Fibroblast of the aortic adventitia (primary cell): ENCODE results near the gene ALDH5A1. TPM values are rescaled to one million over a fixed set of nuclear protein-coding genes. Genes with fewer than 3 reads are reported as not detected.

Source experiments
- DNase-seq: peaks from one replicate; pipeline ENCODE4 v3.0.0-alpha.2; 2010; ENCODE audit warnings: low read depth
- H3K4me3 ChIP-seq: 2 replicates; pipeline ENCODE4 v1.5.1; 2011; ENCODE audit warnings: low read depth, mild to moderate bottlenecking, control low read depth, low read length, moderate library complexity
- CTCF ChIP-seq: IDR thresholded peaks from 2 replicates; pipeline ENCODE4 v1.5.1; 2011; ENCODE audit warnings: mild to moderate bottlenecking, low read length, control low read depth, inconsistent platforms; ENCODE audit not compliant: insufficient read depth
- total RNA-seq: library from RNA; depleted of rRNA; stranded (reverse); fragments of >200 nt; gene quantifications from 2 replicates; pipeline ENCODE4 v1.2.3, GENCODE V29; 2012; ENCODE audit warnings: low replicate concordance

The ALDH5A1 gene
- total RNA-seq, 1 donor = 0.54 TPM

DNA sequence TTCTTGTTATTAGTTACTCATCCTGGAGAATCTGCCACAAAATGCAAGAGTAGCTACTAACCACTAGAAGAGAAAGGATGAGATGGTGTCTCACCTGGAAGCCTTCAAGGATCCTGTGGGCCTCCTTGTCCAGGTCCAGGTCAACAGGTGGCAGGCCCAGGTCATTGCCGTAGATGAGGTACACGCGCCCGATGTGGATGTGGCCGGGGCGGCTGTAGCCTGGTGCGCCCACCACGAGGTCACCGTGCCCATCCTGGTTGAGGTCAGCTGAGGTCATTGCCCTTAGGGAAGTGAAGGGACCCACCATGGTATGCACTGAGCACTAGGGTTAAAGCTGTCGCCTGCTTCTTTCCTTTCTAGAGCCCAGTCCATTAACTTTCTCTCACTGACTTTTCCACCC is 40.8 kb upstream of the ALDH5A1 start:
- DNase-seq = no peak
- H3K4me3 ChIP-seq = no peak overlapping the region
- no peak for TF ChIP-seq CTCF

DNA sequence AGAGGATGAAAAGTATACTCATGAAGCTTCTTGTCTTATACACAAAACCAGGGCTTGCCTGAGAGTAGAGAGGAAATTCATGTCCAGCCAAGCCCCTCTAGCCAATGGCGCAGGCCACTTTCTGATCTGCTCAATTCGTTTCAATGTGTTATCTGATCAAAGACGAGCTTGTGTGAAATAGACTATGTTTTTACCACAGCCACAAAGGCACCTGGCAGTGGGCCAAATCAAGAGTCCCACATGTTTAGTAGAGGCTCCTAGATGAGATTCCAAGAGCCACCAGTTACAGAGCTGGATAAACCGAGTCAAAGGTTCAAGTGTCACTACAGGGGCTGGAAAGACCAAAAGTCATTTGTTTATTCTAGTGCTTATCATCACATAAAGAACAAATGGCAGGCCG is 40.3 kb upstream of the ALDH5A1 start:
- H3K4me3 ChIP-seq = no peak overlapping the region
- DNase-seq = no peak

DNA sequence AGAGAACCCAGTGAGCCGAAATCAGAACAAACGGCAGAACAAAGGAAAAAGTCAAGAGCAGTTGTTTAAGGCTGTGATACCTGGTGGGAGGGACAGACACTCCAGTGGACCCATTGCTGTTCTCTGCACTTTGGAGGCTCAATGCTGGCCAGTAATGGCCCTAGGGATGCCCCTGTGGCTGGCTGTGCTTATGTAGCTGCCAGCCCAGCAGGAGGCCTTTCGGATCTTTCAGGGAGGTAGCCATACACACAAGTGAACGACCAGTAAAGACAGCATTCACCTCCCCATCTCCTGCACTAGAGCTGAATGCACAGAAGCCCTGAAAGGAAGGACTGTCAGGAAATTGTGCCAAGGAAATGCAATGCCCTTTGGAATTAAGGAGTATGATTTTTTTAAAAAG is 39.7 kb upstream of the ALDH5A1 start:
- no peak overlapping the region for H3K4me3 ChIP-seq
- no peak for TF ChIP-seq CTCF

More for the DNA sequence above, 40.3 kb upstream of the ALDH5A1 start:
- TF ChIP-seq CTCF = no peak

DNA sequence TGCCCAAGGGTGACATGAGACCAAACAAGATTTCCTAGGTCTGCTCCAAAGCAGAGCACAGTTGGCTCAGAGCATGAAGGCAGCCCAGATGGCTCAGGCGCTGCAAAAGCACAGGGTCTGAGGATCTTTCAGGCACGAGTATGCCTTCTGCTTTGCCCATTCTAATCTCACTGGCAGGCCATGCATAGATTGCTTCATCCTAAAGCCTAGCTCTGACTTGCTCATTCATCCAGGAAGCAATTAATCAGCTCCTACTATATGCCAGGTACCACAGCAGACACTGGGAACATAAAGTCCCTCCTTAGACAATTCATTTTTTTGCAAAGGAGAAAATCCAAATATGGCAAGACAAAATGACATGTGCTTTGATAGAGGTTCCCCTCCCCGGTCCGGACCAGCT is 36.6 kb upstream of the ALDH5A1 start:
- no peak overlapping the region for H3K4me3 ChIP-seq
- TF ChIP-seq CTCF = no peak
- DNase-seq = no peak

More for the DNA sequence above, 39.7 kb upstream of the ALDH5A1 start:
- DNase-seq = no peak

- DNase-seq = no peak
- no peak overlapping the region for H3K4me3 ChIP-seq
- no peak for TF ChIP-seq CTCF
These were observed 35.8 kb upstream of the ALDH5A1 start for GRCh38 chr6:24458941-24459340.

DNA sequence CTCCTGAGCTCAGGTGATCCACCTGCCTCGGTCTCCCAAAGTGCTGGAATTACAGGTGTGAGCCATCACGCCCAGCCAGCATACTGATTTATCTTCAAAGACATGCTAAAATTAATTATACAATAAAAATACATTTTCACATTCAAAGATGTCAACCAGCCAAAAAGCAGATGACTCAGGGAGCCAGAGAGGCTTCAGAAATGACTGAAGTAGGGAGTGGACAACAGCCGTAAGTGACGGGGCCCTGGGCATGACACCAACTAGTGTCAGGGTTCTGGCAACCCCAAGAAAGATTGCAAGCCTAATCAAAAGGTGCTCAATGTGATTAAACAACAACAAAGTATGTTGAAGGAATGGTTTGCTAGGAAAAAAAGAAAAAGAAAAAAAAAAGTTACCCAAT is 33.8 kb upstream of the ALDH5A1 start:
- no peak overlapping the region for H3K4me3 ChIP-seq
- no peak for DNase-seq
- no peak for TF ChIP-seq CTCF

DNA sequence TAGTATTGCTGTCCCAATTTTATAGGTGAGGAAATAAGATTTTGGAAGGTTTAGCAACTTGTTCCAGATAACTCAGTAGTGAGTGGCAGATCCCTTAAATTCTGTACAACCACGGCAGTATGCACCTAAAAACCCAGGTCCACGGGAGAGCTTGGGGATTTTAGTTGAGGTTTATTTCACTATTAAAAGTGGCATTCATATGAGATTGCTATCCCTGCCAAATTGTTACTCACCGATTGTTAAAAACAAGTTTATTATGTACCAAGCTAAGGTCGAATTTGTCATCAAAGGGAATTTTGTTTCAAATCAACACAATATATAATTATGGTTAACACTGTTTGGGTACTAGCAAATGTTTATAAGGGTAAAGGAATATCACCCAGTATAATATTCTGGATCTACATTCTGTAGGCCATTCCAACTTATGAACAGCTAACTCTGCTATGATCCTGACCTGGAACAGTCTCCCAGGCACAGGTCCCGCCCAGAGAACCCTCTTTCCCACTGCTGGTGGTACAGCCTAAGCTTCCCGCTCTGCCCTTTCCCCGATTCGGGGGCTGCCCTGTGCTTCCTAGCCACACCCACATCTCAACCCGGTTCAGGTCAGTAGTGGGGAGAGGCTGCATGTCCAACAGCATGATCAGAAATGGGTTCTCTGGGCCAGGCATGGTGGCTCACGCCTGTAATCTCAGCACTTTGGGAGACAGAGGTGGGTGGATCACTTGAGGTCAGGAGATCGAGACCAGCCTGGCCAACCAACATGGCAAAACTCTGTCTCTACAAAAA is 30.3 kb upstream of the ALDH5A1 start:
- no peak for TF ChIP-seq CTCF
- no peak for DNase-seq
- H3K4me3 ChIP-seq = no peak overlapping the region
